IMR-90 (cell line): Measurements from ENCODE around the gene RAPGEF2. TPM values are rescaled to one million over a fixed set of nuclear protein-coding genes. Genes with fewer than 3 reads are reported as not detected.

Source experiments
- ATAC-seq: fragments of 200-7000 bp; cut with Tn5 transposase; 2 replicates; pipeline ENCODE4 v1.9.1; 2020; ENCODE audit warnings: low read depth, mild to moderate bottlenecking, moderate library complexity
- BruUV-seq: library from RNA; stranded (reverse); fragments of 400-500 nt; replicated peaks from 2 replicates; lab custom pipeline; 2021; lab: Mats Ljungman, UMichigan
- CTCF ChIA-PET: fragments of 300-600 bp; formaldehyde crosslinking; extraction: SDS; loops from one replicate; lab custom pipeline; 2021; ENCODE audit warnings: antibody characterized with exemption; lab: Yijun Ruan, JAX
- POLR2A ChIA-PET: fragments of 300-600 bp; sonication (Branson Sonifier 250); formaldehyde crosslinking; loops from one replicate; lab custom pipeline; 2022; ENCODE audit warnings: antibody characterized with exemption; ENCODE audit not compliant: unreplicated experiment; lab: Charles Lee
- DNase-seq: peaks from one replicate; pipeline ENCODE4 v3.0.0; 2013
- H2AFZ ChIP-seq: replicated peaks from 2 replicates; pipeline ENCODE3; 2013; ENCODE audit warnings: low read length, mild to moderate bottlenecking; ENCODE audit not compliant: poor library complexity
- H2AK5ac ChIP-seq: 2 replicates; pipeline ENCODE4 v1.6.1; 2013; ENCODE audit warnings: low read depth, low read length, inconsistent platforms
- H2AK9ac ChIP-seq: replicated peaks from 2 replicates; pipeline ENCODE3; 2013; ENCODE audit warnings: mild to moderate bottlenecking, low read depth, low read length, moderate library complexity; ENCODE audit not compliant: poor library complexity
- H2BK120ac ChIP-seq: 2 replicates; pipeline ENCODE4 v1.6.1; 2013; ENCODE audit warnings: low read depth, low read length, inconsistent platforms
- H2BK15ac ChIP-seq: 3 replicates; pipeline ENCODE4 v1.6.1; 2013; ENCODE audit warnings: low read depth, low read length, inconsistent platforms
- H2BK20ac ChIP-seq: 2 replicates; pipeline ENCODE4 v1.6.1; 2013; ENCODE audit warnings: low read depth, mild to moderate bottlenecking, inconsistent platforms, low read length, moderate library complexity
- H2BK5ac ChIP-seq: 2 replicates; pipeline ENCODE4 v1.6.1; 2013; ENCODE audit warnings: mild to moderate bottlenecking, low read depth, low read length, inconsistent platforms; ENCODE audit not compliant: poor library complexity, severe bottlenecking
- H3K14ac ChIP-seq: replicated peaks from 2 replicates; pipeline ENCODE4 v1.6.1; 2013; ENCODE audit warnings: low read depth, low read length, inconsistent platforms
- H3K18ac ChIP-seq: 2 replicates; pipeline ENCODE4 v1.6.1; 2013; ENCODE audit warnings: low read depth, low read length, control low read depth
- H3K23ac ChIP-seq: 2 replicates; pipeline ENCODE4 v1.6.1; 2013; ENCODE audit warnings: low read depth, low read length, inconsistent platforms
- H3K27ac ChIP-seq: 2 replicates; pipeline ENCODE4 v1.5.1; 2013; ENCODE audit warnings: mild to moderate bottlenecking, control low read depth, low read length; ENCODE audit not compliant: insufficient read depth
- H3K27me3 ChIP-seq: 2 replicates; pipeline ENCODE4 v1.6.1; 2013; ENCODE audit warnings: low read length; ENCODE audit not compliant: control insufficient read depth, insufficient read depth
- H3K36me3 ChIP-seq: 2 replicates; pipeline ENCODE4 v1.6.1; 2013; ENCODE audit warnings: low read length, mixed read lengths; ENCODE audit not compliant: control insufficient read depth, insufficient read depth
- H3K4ac ChIP-seq: 2 replicates; pipeline ENCODE4 v1.6.1; 2013; ENCODE audit warnings: low read depth, low read length, inconsistent platforms
- H3K4me1 ChIP-seq: 2 replicates; pipeline ENCODE4 v1.6.1; 2013; ENCODE audit warnings: low read length, mixed read lengths; ENCODE audit not compliant: control insufficient read depth, insufficient read depth
- H3K4me2 ChIP-seq: 2 replicates; pipeline ENCODE4 v1.6.1; 2013; ENCODE audit warnings: low read depth, mild to moderate bottlenecking, control low read depth, low read length, moderate library complexity
- H3K4me3 ChIP-seq: 2 replicates; pipeline ENCODE4 v1.5.1; 2013; ENCODE audit warnings: low read depth, mild to moderate bottlenecking, control low read depth, low read length, moderate library complexity; ENCODE audit not compliant: insufficient read depth
- H3K56ac ChIP-seq: 2 replicates; pipeline ENCODE4 v1.6.1; 2013; ENCODE audit warnings: low read length, inconsistent platforms; ENCODE audit not compliant: insufficient read depth; ENCODE audit errors: extremely low read depth
- H3K79me1 ChIP-seq, 2 experiments: 2 replicates each; pipeline ENCODE4 v1.6.1; 2013; ENCODE audit warnings: low read length in 2 of 2, inconsistent platforms in 1 of 2, low read depth in 1 of 2
- H3K9ac ChIP-seq: 2 replicates; pipeline ENCODE4 v1.6.1; 2013; ENCODE audit warnings: low read depth, low read length, control low read depth
- H3K9me1 ChIP-seq: 2 replicates; pipeline ENCODE4 v1.6.1; 2013; ENCODE audit warnings: low read length, inconsistent platforms; ENCODE audit not compliant: insufficient read depth
- H3K9me3 ChIP-seq: 2 replicates; pipeline ENCODE4 v1.6.1; 2013; ENCODE audit warnings: low read length; ENCODE audit not compliant: control insufficient read depth, insufficient read depth
- H4K20me1 ChIP-seq: 2 replicates; pipeline ENCODE4 v1.6.1; 2013; ENCODE audit warnings: low read length, inconsistent platforms; ENCODE audit not compliant: insufficient read depth
- H4K5ac ChIP-seq: 2 replicates; pipeline ENCODE4 v1.6.1; 2013; ENCODE audit warnings: mild to moderate bottlenecking, low read depth, low read length, control low read depth
- H4K8ac ChIP-seq, 2 experiments: 2 replicates each; pipeline ENCODE4 v1.6.1; 2013; ENCODE audit warnings: low read depth in 2 of 2, low read length in 2 of 2, control low read depth in 1 of 2, inconsistent platforms in 1 of 2
- H4K91ac ChIP-seq: 2 replicates; pipeline ENCODE4 v1.6.1; 2013; ENCODE audit warnings: low read depth, low read length, inconsistent platforms; ENCODE audit not compliant: insufficient read depth
- BHLHE40 ChIP-seq: fragments of 150-350 bp; IDR thresholded peaks from 2 replicates; pipeline ENCODE4 v1.6.1; 2016; ENCODE audit warnings: mild to moderate bottlenecking, low read depth, low read length
- CEBPB ChIP-seq: IDR thresholded peaks from 2 replicates; pipeline ENCODE4 v1.6.1; 2012; ENCODE audit warnings: low read depth, low read length, improper control_type of control experiment
- CHD1 ChIP-seq: IDR thresholded peaks from 2 replicates; pipeline ENCODE4 v1.6.1; 2012; ENCODE audit warnings: low read depth, low read length, improper control_type of control experiment
- CTCF ChIP-seq: conservative IDR thresholded peaks from 2 replicates; pipeline ENCODE4 v1.5.1; 2012; ENCODE audit warnings: mild to moderate bottlenecking, low read depth, low read length, improper control_type of control experiment
- ELK1 ChIP-seq: fragments of 150-350 bp; IDR thresholded peaks from 2 replicates; pipeline ENCODE4 v1.6.1; 2016; ENCODE audit warnings: low read depth, mild to moderate bottlenecking, low read length, moderate library complexity, borderline replicate concordance
- FOS ChIP-seq: fragments of 150-350 bp; IDR thresholded peaks from 2 replicates; pipeline ENCODE4 v1.6.1; 2016; ENCODE audit warnings: low read depth, low read length
- MAFK ChIP-seq: IDR thresholded peaks from 2 replicates; pipeline ENCODE4 v1.6.1; 2012; ENCODE audit warnings: low read depth, low read length, improper control_type of control experiment
- MAZ ChIP-seq: IDR thresholded peaks from 2 replicates; pipeline ENCODE4 v1.6.1; 2012; ENCODE audit warnings: low read depth, mild to moderate bottlenecking, low read length, improper control_type of control experiment, moderate library complexity, borderline replicate concordance
- MXI1 ChIP-seq: IDR thresholded peaks from 2 replicates; pipeline ENCODE4 v1.6.1; 2012; ENCODE audit warnings: low read depth, mild to moderate bottlenecking, low read length, moderate library complexity, borderline replicate concordance
- NFE2L2 ChIP-seq: fragments of 150-350 bp; IDR thresholded peaks from 2 replicates; pipeline ENCODE4 v1.6.1; 2016; ENCODE audit warnings: low read depth, mild to moderate bottlenecking, low read length
- POLR2A ChIP-seq: IDR thresholded peaks from 2 replicates; pipeline ENCODE4 v1.6.1; 2012; ENCODE audit warnings: mild to moderate bottlenecking, low read depth, low read length
- RAD21 ChIP-seq: IDR thresholded peaks from 2 replicates; pipeline ENCODE4 v1.6.1; 2012; ENCODE audit warnings: low read length, improper control_type of control experiment
- RCOR1 ChIP-seq: IDR thresholded peaks from 2 replicates; pipeline ENCODE4 v1.6.1; 2012; ENCODE audit warnings: mild to moderate bottlenecking, low read length, improper control_type of control experiment; ENCODE audit not compliant: insufficient replicate concordance
- RFX5 ChIP-seq: IDR thresholded peaks from 2 replicates; pipeline ENCODE4 v1.8.0; 2012; ENCODE audit warnings: low read depth, mild to moderate bottlenecking, low read length, moderate library complexity
- SMC3 ChIP-seq: fragments of 150-350 bp; IDR thresholded peaks from 2 replicates; pipeline ENCODE4 v1.6.1; 2016; ENCODE audit warnings: low read depth, mild to moderate bottlenecking, antibody characterized with exemption, low read length, moderate library complexity
- USF2 ChIP-seq: fragments of 150-350 bp; IDR thresholded peaks from 2 replicates; pipeline ENCODE4 v1.6.1; 2017; ENCODE audit warnings: mild to moderate bottlenecking, antibody characterized with exemption, low read length, low read depth
- WGBS, 2 experiments: methylation state at CpG; one replicate each; pipeline versions ENCODE4 v1.1.5 to v1.1.7; 2013; ENCODE audit warnings: missing lambda C conversion rate in 2 of 2; ENCODE audit not compliant: insufficient read length in 1 of 2; ENCODE audit errors: extremely low coverage in 2 of 2; 5-methylcytosine and 5-hydroxymethylcytosine counted together
- dilution Hi-C: fragments of 300-500 bp; cut with HindIII; formaldehyde crosslinking; loops from one replicate; pipeline ENCODE4 v1.14.3; 2018; ENCODE audit warnings: low sequenced_read_pairs; ENCODE audit not compliant: unreplicated experiment
- in situ Hi-C: fragments of 300-500 bp; cut with MboI; formaldehyde crosslinking; loops from 3 replicates; pipeline ENCODE4 v1.14.3; 2019; ENCODE audit warnings: low sequenced_read_pairs, inconsistent platforms, mixed read lengths
- intact Hi-C: fragments of 100-400 bp; cut with micrococcal nuclease; formaldehyde crosslinking; loops from 2 replicates; pipeline ENCODE4 v1.10.0; 2022
- polyA plus RNA-seq, 3 experiments: library from polyadenylated mRNA; depleted of rRNA; stranded (reverse); fragments of >200 nt; gene quantifications; 2 replicates each; pipeline ENCODE4 v1.2.3, GENCODE V29; 2012; ENCODE audit warnings: low replicate concordance in 1 of 3
- total RNA-seq: library from RNA; depleted of rRNA; stranded (reverse); fragments of >200 nt; gene quantifications from 2 replicates; pipeline ENCODE4 v1.2.3, GENCODE V29; 2012

The RAPGEF2 gene
- total and polyA plus RNA-seq, 2 of the 4 experiments (the other 2 are of a cell fraction): 27.6 to 109 TPM

- Histone ChIP-seq H3K18ac (no peak overlapping the region), H2AFZ (no peak overlapping the region), H3K9me1 (no peaks in the 10 kb centered on the region), H4K20me1 (no peaks in the 10 kb centered on the region), H2BK15ac (no peak overlapping the region; the same call in 2 of the 3 replicates), H2AK5ac (no peak overlapping the region), H3K4me3 (no peak overlapping the region), H3K4me1 (peaks cover 3% of the 10 kb centered on the region; the same call in 1 of the 2 replicates), H2BK5ac (peak overlapping the region; percentile 31), H3K4me2 (no peak overlapping the region), H2AK9ac (no peak overlapping the region), H2BK120ac (peak overlapping the region; percentile 6; the same call in 1 of the 2 replicates), H3K27me3 (no peaks in the 10 kb centered on the region), H2BK20ac (no peak overlapping the region), H3K27ac (no peak overlapping the region; the same call in 1 of the 2 replicates), H3K9ac (no peak overlapping the region), H3K23ac (no peak overlapping the region), H3K56ac (no peak overlapping the region), H3K9me3 (no peaks in the 10 kb centered on the region), H3K36me3 (no peaks in the 10 kb centered on the region), H3K4ac (no peak overlapping the region), H4K5ac (no peak overlapping the region), H3K79me1 (no peaks in the 10 kb centered on the region), H4K91ac (no peak overlapping the region), H3K14ac (no peak overlapping the region), H4K8ac (no peak overlapping the region)
- ATAC-seq (no peak), DNase-seq (no peak)
- WGBS, 2 experiments: 98% methylated on average over 6 of the region's 23 CpGs; no CpG with 5 or more reads in 1 of the 2 experiments
- ChIA-PET POLR2A (no interaction called here), CTCF (no interaction called here)
- intact Hi-C loops: no loop called here
- TF ChIP-seq BHLHE40: no peak
- TF ChIP-seq RAD21: no peak
- no peak for TF ChIP-seq CHD1
- TF ChIP-seq RFX5: no peak
- TF ChIP-seq MAFK: no peak
- TF ChIP-seq CEBPB: no peak
- TF ChIP-seq POLR2A: no peak
- no peak for TF ChIP-seq SMC3
- no peak for TF ChIP-seq MAZ
- no peak for TF ChIP-seq CTCF
- no peak for TF ChIP-seq ELK1
- TF ChIP-seq NFE2L2: no peak
- no peak for TF ChIP-seq RCOR1
- TF ChIP-seq USF2: no peak
- TF ChIP-seq MXI1: no peak
- TF ChIP-seq FOS: no peak
- dilution Hi-C loops: no loop called here
- in situ Hi-C loops: no loop called here
- no TSS peak for BruUV-seq
Observed at GRCh38 chr4:159389756-159390155, 286.9 kb downstream of the RAPGEF2 start.
